C4-2B (cell line): Measurements from ENCODE around the gene RPS6KB2.

Experiments
- CTCF ChIP-seq: fragments of 450-650 bp; conservative IDR thresholded peaks from 2 replicates; pipeline ENCODE4 v1.5.1; 2017; ENCODE audit warnings: mild to moderate bottlenecking
- ZFX ChIP-seq: fragments of 450-650 bp; IDR thresholded peaks from 2 replicates; pipeline ENCODE4 v1.6.1; 2017

GRCh38 chr11:67442504-67443404 lies 14.5 kb downstream of the RPS6KB2 start:
- TF ChIP-seq CTCF, result no peak
- no peak for TF ChIP-seq ZFX
